Sigmoid colon (tissue), 4 donors: Measurements from ENCODE around the gene C1orf174.

Experiments
- EP300 ChIP-seq, 4 donors: sonication (generic); formaldehyde crosslinking; IDR thresholded peaks; one replicate each; pipeline ENCODE4 v1.6.1; 2017; ENCODE audit warnings: antibody characterized with exemption in 4 of 4
- POLR2A ChIP-seq, 2 donors: fragments of 450-650 bp; IDR thresholded peaks; one replicate each; pipeline ENCODE4 v1.6.1; 2016; ENCODE audit warnings: antibody characterized with exemption in 2 of 2, mild to moderate bottlenecking in 2 of 2, moderate library complexity in 2 of 2
- POLR2AphosphoS5 ChIP-seq, 4 donors: sonication (generic); formaldehyde crosslinking; IDR thresholded peaks; one replicate each; pipeline ENCODE4 v1.6.1; 2017; ENCODE audit warnings: antibody characterized with exemption in 4 of 4
- TF ChIP-seq, protein P1 (sequence below), 4 experiments: fragments of 450-650 bp in 3 of 4; fragments of 200-600 bp in 1 of 4; IDR thresholded peaks; one replicate each; pipeline ENCODE4 v1.5.1; 2016 to 2019; ENCODE audit warnings: antibody characterized with exemption in 4 of 4, mild to moderate bottlenecking in 3 of 4, moderate library complexity in 2 of 4

- TF ChIP-seq, protein P1, sequence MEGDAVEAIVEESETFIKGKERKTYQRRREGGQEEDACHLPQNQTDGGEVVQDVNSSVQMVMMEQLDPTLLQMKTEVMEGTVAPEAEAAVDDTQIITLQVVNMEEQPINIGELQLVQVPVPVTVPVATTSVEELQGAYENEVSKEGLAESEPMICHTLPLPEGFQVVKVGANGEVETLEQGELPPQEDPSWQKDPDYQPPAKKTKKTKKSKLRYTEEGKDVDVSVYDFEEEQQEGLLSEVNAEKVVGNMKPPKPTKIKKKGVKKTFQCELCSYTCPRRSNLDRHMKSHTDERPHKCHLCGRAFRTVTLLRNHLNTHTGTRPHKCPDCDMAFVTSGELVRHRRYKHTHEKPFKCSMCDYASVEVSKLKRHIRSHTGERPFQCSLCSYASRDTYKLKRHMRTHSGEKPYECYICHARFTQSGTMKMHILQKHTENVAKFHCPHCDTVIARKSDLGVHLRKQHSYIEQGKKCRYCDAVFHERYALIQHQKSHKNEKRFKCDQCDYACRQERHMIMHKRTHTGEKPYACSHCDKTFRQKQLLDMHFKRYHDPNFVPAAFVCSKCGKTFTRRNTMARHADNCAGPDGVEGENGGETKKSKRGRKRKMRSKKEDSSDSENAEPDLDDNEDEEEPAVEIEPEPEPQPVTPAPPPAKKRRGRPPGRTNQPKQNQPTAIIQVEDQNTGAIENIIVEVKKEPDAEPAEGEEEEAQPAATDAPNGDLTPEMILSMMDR (IDR thresholded peaks at IDR 0.05) = no peak
- no peak for TF ChIP-seq POLR2A (IDR thresholded peaks at IDR 0.05)
- TF ChIP-seq POLR2AphosphoS5 (IDR thresholded peaks at IDR 0.05) = no peak
- TF ChIP-seq EP300 (IDR thresholded peaks at IDR 0.05) = no peak
Measured at GRCh38 chr1:3919706-3920105, 19.6 kb upstream of the C1orf174 start.
